HCT116 (cell line): Measurements from ENCODE around the gene POLA2. TPM values are rescaled to one million over a fixed set of nuclear protein-coding genes. Genes with fewer than 3 reads are reported as not detected.

Source experiments
- ATAC-seq: fragments of 200-7000 bp; cut with Tn5 transposase; 2 replicates; pipeline ENCODE4 v1.9.1; 2020; ENCODE audit warnings: mild to moderate bottlenecking, moderate library complexity
- BruUV-seq: library from RNA; stranded (reverse); fragments of 400-500 nt; replicated peaks from 2 replicates; lab custom pipeline; 2021; lab: Mats Ljungman, UMichigan
- CTCF ChIA-PET: fragments of 300-600 bp; sonication (Branson Sonifier 250); formaldehyde crosslinking; loops from one replicate; lab custom pipeline; 2021; ENCODE audit warnings: antibody characterized with exemption; lab: Charles Lee
- POLR2A ChIA-PET: fragments of 300-600, 350-600 bp; sonication (Branson Sonifier 250); formaldehyde crosslinking; loops from one replicate; lab custom pipeline; 2021; ENCODE audit warnings: antibody characterized with exemption; lab: Charles Lee
- RAD21 ChIA-PET, 2 experiments: fragments of 300-600 bp; sonication (Branson Sonifier 250); formaldehyde crosslinking; loops; one replicate each; lab custom pipeline; 2023; ENCODE audit warnings: low total read pairs in 2 of 2; ENCODE audit not compliant: uncharacterized antibody in 2 of 2, unreplicated experiment in 2 of 2, low non-redundant PET in 1 of 2; lab: Charles Lee
- DNase-seq: peaks from one replicate; pipeline ENCODE4 v3.0.0-alpha.2; 2010; ENCODE audit warnings: low read depth, low spot score
- H2AFZ ChIP-seq: fragments of 200-600 bp; shearing (Covaris generic), sonication (generic); 2 replicates; pipeline ENCODE4 v1.6.1; 2017; ENCODE audit warnings: low read depth, mixed run types, mixed read lengths, antibody characterized with exemption, low read length; ENCODE audit not compliant: poor library complexity, severe bottlenecking
- H3K27ac ChIP-seq: 2 replicates; pipeline ENCODE4 v1.5.1; 2012; ENCODE audit warnings: low read depth, low read length
- H3K27me3 ChIP-seq: fragments of 200-600 bp; sonication (generic); 2 replicates; pipeline ENCODE4 v1.6.1; 2016; ENCODE audit warnings: mixed run types, low read length, mixed read lengths; ENCODE audit not compliant: insufficient read depth
- H3K36me3 ChIP-seq, 2 experiments: fragments of 200-500 bp in 1 of 2; fragments of 200-600 bp in 1 of 2; sonication (Bioruptor generic) in 1 of 2; sonication (generic) in 1 of 2; 2 replicates each; pipeline versions ENCODE4 v1.5.1 to v1.6.1; 2014 to 2016; ENCODE audit warnings: low read length in 2 of 2, inconsistent platforms in 1 of 2, mixed read lengths in 1 of 2, mixed run types in 1 of 2; ENCODE audit not compliant: insufficient read depth in 2 of 2, control insufficient read depth in 1 of 2
- H3K4me1 ChIP-seq, 2 experiments: fragments of 200-600 bp in 1 of 2; sonication (generic) in 1 of 2; 2 replicates each; pipeline versions ENCODE4 v1.5.1 to v1.6.1; 2012 to 2017; ENCODE audit warnings: low read length in 2 of 2, inconsistent platforms in 1 of 2, mild to moderate bottlenecking in 1 of 2, mixed read lengths in 1 of 2, mixed run types in 1 of 2, moderate library complexity in 1 of 2; ENCODE audit not compliant: insufficient read depth in 2 of 2, control insufficient read depth in 1 of 2
- H3K4me2 ChIP-seq: fragments of 200-600 bp; sonication (generic); 2 replicates; pipeline ENCODE4 v1.6.1; 2017; ENCODE audit warnings: mixed run types, low read length, mixed read lengths
- H3K4me3 ChIP-seq, 2 experiments: fragments of 200-600 bp in 1 of 2; sonication (generic) in 1 of 2; replicated peaks in 1 of 2; 2 replicates each; pipeline ENCODE4 v1.5.1; 2011 to 2016; ENCODE audit warnings: low read length in 2 of 2, control low read depth in 1 of 2, low read depth in 1 of 2, mild to moderate bottlenecking in 1 of 2, mixed read lengths in 1 of 2, mixed run types in 1 of 2
- H3K79me2 ChIP-seq: fragments of 200-600 bp; sonication (generic); 2 replicates; pipeline ENCODE4 v1.6.1; 2017; ENCODE audit warnings: mild to moderate bottlenecking, mixed run types, low read length, moderate library complexity, mixed read lengths; ENCODE audit not compliant: insufficient read depth
- H3K9ac ChIP-seq: fragments of 200-600 bp; sonication (generic); 2 replicates; pipeline ENCODE4 v1.6.1; 2016; ENCODE audit warnings: low read length, mixed read lengths
- H3K9me2 ChIP-seq: fragments of 200-600 bp; sonication (generic), shearing (Covaris generic); 2 replicates; pipeline ENCODE4 v1.6.1; 2017; ENCODE audit warnings: mixed run types, mild to moderate bottlenecking, moderate library complexity; ENCODE audit not compliant: insufficient read depth
- H3K9me3 ChIP-seq, 2 experiments: fragments of 200-500 bp in 1 of 2; fragments of 200-600 bp in 1 of 2; sonication (Bioruptor generic) in 1 of 2; sonication (generic) in 1 of 2; 2 replicates each; pipeline ENCODE4 v1.6.1; 2014 to 2017; ENCODE audit warnings: low read length in 2 of 2, mixed read lengths in 2 of 2, inconsistent platforms in 1 of 2, low read depth in 1 of 2, mild to moderate bottlenecking in 1 of 2, mixed run types in 1 of 2, moderate library complexity in 1 of 2; ENCODE audit not compliant: control insufficient read depth in 1 of 2, insufficient read depth in 1 of 2
- H4K20me1 ChIP-seq: fragments of 200-600 bp; sonication (generic), shearing (Covaris generic); 2 replicates; pipeline ENCODE4 v1.6.1; 2017; ENCODE audit warnings: mixed run types, mild to moderate bottlenecking, moderate library complexity; ENCODE audit not compliant: insufficient read depth
- CBX3 ChIP-seq: IDR thresholded peaks from 2 replicates; pipeline ENCODE4 v1.6.1; 2012; ENCODE audit warnings: low read depth
- CTCF ChIP-seq, 3 experiments: fragments of 200-600 bp in 1 of 3; sonication (generic) in 1 of 3; IDR thresholded peaks in 2 of 3; conservative IDR thresholded peaks in 1 of 3; 2 replicates each; pipeline ENCODE4 v1.5.1; 2012 to 2017; ENCODE audit warnings: low read depth in 2 of 3, low read length in 2 of 3, antibody characterized with exemption in 1 of 3, borderline replicate concordance in 1 of 3, control low read depth in 1 of 3, mild to moderate bottlenecking in 1 of 3, mixed read lengths in 1 of 3, mixed run types in 1 of 3, moderate library complexity in 1 of 3; ENCODE audit not compliant: insufficient read depth in 1 of 3
- ELF1 ChIP-seq: IDR thresholded peaks from 2 replicates; pipeline ENCODE4 v1.6.1; 2012; ENCODE audit warnings: low read depth, borderline replicate concordance
- EZH2phosphoT487 ChIP-seq: fragments of 200-600 bp; IDR thresholded peaks from 2 replicates; pipeline ENCODE4 v1.6.1; 2018; ENCODE audit warnings: antibody characterized with exemption, borderline replicate concordance
- MAX ChIP-seq: IDR thresholded peaks from 2 replicates; pipeline ENCODE4 v1.6.1; 2012
- POLR2A ChIP-seq: IDR thresholded peaks from 2 replicates; pipeline ENCODE4 v1.7.0; 2011; ENCODE audit warnings: borderline replicate concordance; ENCODE audit not compliant: insufficient read depth, insufficient read length; ENCODE audit errors: extremely low read depth
- RAD21 ChIP-seq: IDR thresholded peaks from 2 replicates; pipeline ENCODE4 v1.6.1; 2012; ENCODE audit warnings: low read depth, mild to moderate bottlenecking
- SIN3A ChIP-seq: IDR thresholded peaks from 2 replicates; pipeline ENCODE4 v1.6.1; 2012; ENCODE audit warnings: low read depth
- SRF ChIP-seq: IDR thresholded peaks from 2 replicates; pipeline ENCODE4 v1.6.1; 2012; ENCODE audit warnings: low read depth
- ZFX ChIP-seq: fragments of 450-650 bp; IDR thresholded peaks from 2 replicates; pipeline ENCODE4 v1.6.1; 2017
- ZNF274 ChIP-seq: fragments of 200-500 bp; sonication (Bioruptor generic); IDR thresholded peaks from 2 replicates; pipeline ENCODE4 v1.6.1; 2014; ENCODE audit warnings: mild to moderate bottlenecking, low read depth, low read length, inconsistent platforms
- intact Hi-C: fragments of 100-400 bp; cut with micrococcal nuclease; formaldehyde crosslinking; loops from 2 replicates; pipeline ENCODE4 v1.10.0; 2022
- total RNA-seq: library from RNA; stranded (reverse); gene quantifications from one replicate; pipeline ENCODE4 v1.2.1, GENCODE V29; 2021; ENCODE audit not compliant: unreplicated experiment
- TF ChIP-seq, protein P1 (sequence below): IDR thresholded peaks from 2 replicates; pipeline ENCODE4 v1.6.1; 2012
- TF ChIP-seq, protein P2 (sequence below): IDR thresholded peaks from 2 replicates; pipeline ENCODE4 v1.6.1; 2012; ENCODE audit warnings: low read depth

The POLA2 gene
- total RNA-seq, 1 experiment from 2014 or later: 20.0 TPM

DNA sequence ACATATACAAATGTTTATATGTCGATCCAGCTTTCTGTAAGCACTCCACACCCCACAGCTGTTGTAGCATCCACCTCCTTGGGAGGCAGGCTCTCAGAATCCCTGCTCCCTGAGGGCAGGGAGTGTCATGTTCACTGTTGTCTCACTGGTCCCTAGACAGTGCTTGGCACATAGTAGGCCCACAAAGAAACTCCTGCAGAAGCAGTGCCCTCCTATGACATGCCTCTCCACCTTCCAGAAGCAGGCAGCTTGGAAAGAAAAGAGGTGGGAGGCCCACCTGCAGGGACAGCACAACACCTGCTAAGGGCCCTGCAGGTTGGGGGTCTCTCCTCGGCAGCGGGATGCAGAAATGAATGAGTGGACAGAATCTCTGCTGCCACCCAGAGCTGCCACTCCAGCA lies 41.8 kb downstream of the POLA2 start:
- H2AFZ ChIP-seq: no peak overlapping the region
- no TSS peak for BruUV-seq
- H3K36me3 ChIP-seq: no peaks in the 10 kb centered on the region; a peak in 1 of 4 replicates
- no peak overlapping the region for H3K9ac ChIP-seq
- no peaks in the 10 kb centered on the region for H3K9me2 ChIP-seq
- H3K4me1 ChIP-seq: peaks cover 0 to 20% of the 10 kb centered on the region in 2 experiments; a peak in 2 of 4 replicates
- no peak for TF ChIP-seq RAD21
- TF ChIP-seq, protein P1, sequence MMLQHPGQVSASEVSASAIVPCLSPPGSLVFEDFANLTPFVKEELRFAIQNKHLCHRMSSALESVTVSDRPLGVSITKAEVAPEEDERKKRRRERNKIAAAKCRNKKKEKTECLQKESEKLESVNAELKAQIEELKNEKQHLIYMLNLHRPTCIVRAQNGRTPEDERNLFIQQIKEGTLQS: no peak
- no peak for TF ChIP-seq SRF
- no peak for TF ChIP-seq CTCF (IDR thresholded peaks at IDR 0.05 in 2 of 3, conservative IDR thresholded peaks at IDR 0.05 in 1 of 3; ENCODE audit: borderline replicate concordance in 1 of 3, insufficient read depth in 1 of 3, low read depth in 2 of 3, low read length in 2 of 3)
- TF ChIP-seq ELF1: no peak
- no peak for TF ChIP-seq ZFX
- TF ChIP-seq, all 23 proteins: peak for 0
- ChIA-PET CTCF (no interaction called here), RAD21 (no interaction called here), POLR2A (no interaction called here)
- intact Hi-C loops: no loop called here
- Histone ChIP-seq H4K20me1 (no peaks in the 10 kb centered on the region), H3K4me3 (no peak overlapping the region), H3K27ac (no peak overlapping the region), H3K79me2 (no peaks in the 10 kb centered on the region), H3K27me3 (no peaks in the 10 kb centered on the region), H3K9me3 (no peaks in the 10 kb centered on the region), H3K4me2 (no peak overlapping the region)
- ATAC-seq (no peak), DNase-seq (no peak)

DNA sequence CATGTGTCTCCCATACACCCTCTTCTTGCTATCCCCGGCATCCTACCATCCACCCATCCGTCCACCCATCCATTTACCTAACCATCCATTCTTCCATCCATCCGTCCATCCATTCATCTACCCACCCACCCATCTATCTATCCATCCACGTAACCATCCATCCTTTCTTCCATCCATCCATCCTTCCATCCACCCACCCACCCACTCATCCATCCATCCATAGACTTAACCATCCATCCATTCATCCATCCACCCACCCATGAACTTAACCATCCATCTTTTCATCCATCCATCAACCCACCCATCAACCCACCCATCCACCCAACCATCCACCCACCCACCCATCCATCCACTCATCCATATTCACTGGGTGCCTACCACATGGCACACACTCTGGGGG lies 42.3 kb downstream of the POLA2 start:
- Histone ChIP-seq H2AFZ (no peak overlapping the region), H3K9me2 (no peaks in the 10 kb centered on the region), H3K9me3 (no peaks in the 10 kb centered on the region), H3K27ac (no peak overlapping the region), H3K4me3 (no peak overlapping the region), H3K36me3 (no peaks in the 10 kb centered on the region; a peak in 1 of 4 replicates), H3K79me2 (no peaks in the 10 kb centered on the region), H3K4me1 (peaks cover 0 to 20% of the 10 kb centered on the region in 2 experiments; a peak in 2 of 4 replicates), H4K20me1 (no peaks in the 10 kb centered on the region), H3K9ac (no peak overlapping the region), H3K4me2 (no peak overlapping the region), H3K27me3 (no peaks in the 10 kb centered on the region)
- intact Hi-C loops: no loop called here
- ATAC-seq (no peak), DNase-seq (no peak)
- ChIA-PET RAD21 (no interaction called here), CTCF (no interaction called here), POLR2A (no interaction called here)
- BruUV-seq: no TSS peak
- TF ChIP-seq ZNF274 (no peak), EZH2phosphoT487 (no peak), MAX (no peak), CTCF (IDR thresholded peaks at IDR 0.05 in 2 of 3, conservative IDR thresholded peaks at IDR 0.05 in 1 of 3; ENCODE audit: borderline replicate concordance in 1 of 3, insufficient read depth in 1 of 3, low read depth in 2 of 3, low read length in 2 of 3) (no peak), SIN3A (no peak), POLR2A (no peak), CBX3 (no peak)
- TF ChIP-seq, protein P2, sequence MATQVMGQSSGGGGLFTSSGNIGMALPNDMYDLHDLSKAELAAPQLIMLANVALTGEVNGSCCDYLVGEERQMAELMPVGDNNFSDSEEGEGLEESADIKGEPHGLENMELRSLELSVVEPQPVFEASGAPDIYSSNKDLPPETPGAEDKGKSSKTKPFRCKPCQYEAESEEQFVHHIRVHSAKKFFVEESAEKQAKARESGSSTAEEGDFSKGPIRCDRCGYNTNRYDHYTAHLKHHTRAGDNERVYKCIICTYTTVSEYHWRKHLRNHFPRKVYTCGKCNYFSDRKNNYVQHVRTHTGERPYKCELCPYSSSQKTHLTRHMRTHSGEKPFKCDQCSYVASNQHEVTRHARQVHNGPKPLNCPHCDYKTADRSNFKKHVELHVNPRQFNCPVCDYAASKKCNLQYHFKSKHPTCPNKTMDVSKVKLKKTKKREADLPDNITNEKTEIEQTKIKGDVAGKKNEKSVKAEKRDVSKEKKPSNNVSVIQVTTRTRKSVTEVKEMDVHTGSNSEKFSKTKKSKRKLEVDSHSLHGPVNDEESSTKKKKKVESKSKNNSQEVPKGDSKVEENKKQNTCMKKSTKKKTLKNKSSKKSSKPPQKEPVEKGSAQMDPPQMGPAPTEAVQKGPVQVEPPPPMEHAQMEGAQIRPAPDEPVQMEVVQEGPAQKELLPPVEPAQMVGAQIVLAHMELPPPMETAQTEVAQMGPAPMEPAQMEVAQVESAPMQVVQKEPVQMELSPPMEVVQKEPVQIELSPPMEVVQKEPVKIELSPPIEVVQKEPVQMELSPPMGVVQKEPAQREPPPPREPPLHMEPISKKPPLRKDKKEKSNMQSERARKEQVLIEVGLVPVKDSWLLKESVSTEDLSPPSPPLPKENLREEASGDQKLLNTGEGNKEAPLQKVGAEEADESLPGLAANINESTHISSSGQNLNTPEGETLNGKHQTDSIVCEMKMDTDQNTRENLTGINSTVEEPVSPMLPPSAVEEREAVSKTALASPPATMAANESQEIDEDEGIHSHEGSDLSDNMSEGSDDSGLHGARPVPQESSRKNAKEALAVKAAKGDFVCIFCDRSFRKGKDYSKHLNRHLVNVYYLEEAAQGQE: no peak
